HEK293 (cell line): ENCODE measurements around the gene NFIX.
A peak's percentile ranks its signal among the peaks of the same experiment; 100 is the strongest.

Experiments used
- CTCF ChIA-PET: fragments of 350-600 bp; formaldehyde crosslinking; extraction: SDS; loops from one replicate; lab custom pipeline; 2021; ENCODE audit warnings: antibody characterized with exemption; lab: Yijun Ruan, JAX
- POLR2A ChIA-PET: fragments of 300-600 bp; formaldehyde crosslinking; extraction: SDS; loops from one replicate; lab custom pipeline; 2020; ENCODE audit warnings: antibody characterized with exemption, inconsistent platforms; lab: Yijun Ruan, JAX
- H3K27ac ChIP-seq: fragments of 200-500 bp; sonication (Bioruptor generic); 2 replicates; pipeline ENCODE4 v1.5.1; 2014; ENCODE audit warnings: low read depth, low read length, control low read depth, inconsistent platforms; ENCODE audit errors: extremely low read depth
- H3K36me3 ChIP-seq, 2 experiments: fragments of 200-500 bp in 1 of 2; sonication (Bioruptor generic) in 1 of 2; 1 replicate in 1 of 2; 2 replicates in 1 of 2; pipeline ENCODE4 v1.5.1; 2014 to 2017; ENCODE audit warnings: inconsistent platforms in 2 of 2, low read length in 2 of 2; ENCODE audit not compliant: control insufficient read depth in 2 of 2, insufficient read depth in 1 of 2
- H3K4me1 ChIP-seq: fragments of 200-500 bp; sonication (Bioruptor generic); 2 replicates; pipeline ENCODE4 v1.5.1; 2014; ENCODE audit warnings: mild to moderate bottlenecking, low read length, inconsistent platforms; ENCODE audit not compliant: control insufficient read depth, insufficient read depth
- H3K4me3 ChIP-seq: 2 replicates; pipeline ENCODE4 v1.5.1; 2011; ENCODE audit warnings: low read depth, mild to moderate bottlenecking, control low read depth, low read length, moderate library complexity
- H3K9me3 ChIP-seq: fragments of 200-500 bp; sonication (Bioruptor generic); 2 replicates; pipeline ENCODE4 v1.5.1; 2014; ENCODE audit warnings: low read depth, low read length, inconsistent platforms; ENCODE audit not compliant: control insufficient read depth, insufficient read depth
- ATF2 ChIP-seq: fragments of 450-650 bp; formaldehyde crosslinking; IDR thresholded peaks from 2 replicates; pipeline ENCODE4 v1.5.1; 2016; ENCODE audit warnings: missing biosample characterization, missing genetic modification characterization, low read depth
- TRIM28 ChIP-seq: IDR thresholded peaks from 2 replicates; pipeline ENCODE4 v1.6.1; 2011; ENCODE audit warnings: low read length, control low read depth, borderline replicate concordance
- ZBTB1 ChIP-seq: fragments of 450-650 bp; formaldehyde crosslinking; IDR thresholded peaks from 2 replicates; pipeline ENCODE4 v1.5.1; 2016; ENCODE audit warnings: missing biosample characterization, missing genetic modification characterization
- ZBTB48 ChIP-seq: fragments of 450-650 bp; formaldehyde crosslinking; IDR thresholded peaks from 2 replicates; pipeline ENCODE4 v1.5.1; 2016; ENCODE audit warnings: missing biosample characterization, missing genetic modification characterization
- ZNF169 ChIP-seq: fragments of 450-650 bp; formaldehyde crosslinking; IDR thresholded peaks from 2 replicates; pipeline ENCODE4 v1.5.1; 2016; ENCODE audit warnings: missing biosample characterization, missing genetic modification characterization
- ZNF18 ChIP-seq: fragments of 450-650 bp; formaldehyde crosslinking; IDR thresholded peaks from 2 replicates; pipeline ENCODE4 v1.5.1; 2016; ENCODE audit warnings: missing biosample characterization, missing genetic modification characterization
- ZNF19 ChIP-seq: fragments of 450-650 bp; formaldehyde crosslinking; IDR thresholded peaks from 2 replicates; pipeline ENCODE4; 2016; ENCODE audit warnings: missing biosample characterization, missing genetic modification characterization, low read depth
- ZNF202 ChIP-seq: fragments of 450-650 bp; formaldehyde crosslinking; IDR thresholded peaks from 2 replicates; pipeline ENCODE4 v1.5.1; 2016; ENCODE audit warnings: missing biosample characterization, missing genetic modification characterization, borderline replicate concordance
- ZNF23 ChIP-seq: fragments of 450-650 bp; formaldehyde crosslinking; IDR thresholded peaks from 2 replicates; pipeline ENCODE4 v1.5.1; 2016; ENCODE audit warnings: missing biosample characterization, missing genetic modification characterization, borderline replicate concordance
- ZNF24 ChIP-seq: fragments of 450-650 bp; formaldehyde crosslinking; IDR thresholded peaks from 2 replicates; pipeline ENCODE4 v1.5.1; 2016; ENCODE audit warnings: missing biosample characterization, missing genetic modification characterization
- ZNF302 ChIP-seq: fragments of 450-650 bp; formaldehyde crosslinking; IDR thresholded peaks from 2 replicates; pipeline ENCODE4 v1.5.1; 2016; ENCODE audit warnings: missing biosample characterization, missing genetic modification characterization, low read depth
- ZNF404 ChIP-seq: fragments of 450-650 bp; formaldehyde crosslinking; IDR thresholded peaks from 2 replicates; pipeline ENCODE4 v1.5.1; 2017; ENCODE audit warnings: missing biosample characterization, missing genetic modification characterization
- ZNF48 ChIP-seq: fragments of 450-650 bp; formaldehyde crosslinking; IDR thresholded peaks from 2 replicates; pipeline ENCODE4 v1.5.1; 2016; ENCODE audit warnings: missing biosample characterization, missing genetic modification characterization
- ZNF596 ChIP-seq: fragments of 450-650 bp; IDR thresholded peaks from 2 replicates; pipeline ENCODE4 v1.5.0; 2018; ENCODE audit warnings: missing biosample characterization, mild to moderate bottlenecking, missing genetic modification characterization, moderate library complexity
- ZNF660 ChIP-seq: fragments of 450-650 bp; IDR thresholded peaks from 2 replicates; pipeline ENCODE4 v1.5.1; 2018; ENCODE audit warnings: missing biosample characterization, mild to moderate bottlenecking, missing genetic modification characterization
- ZNF76 ChIP-seq: fragments of 450-650 bp; formaldehyde crosslinking; IDR thresholded peaks from 2 replicates; pipeline ENCODE4; 2016; ENCODE audit warnings: low read depth, missing biosample characterization, missing genetic modification characterization, borderline replicate concordance
- ZSCAN30 ChIP-seq: fragments of 450-650 bp; IDR thresholded peaks from 2 replicates; pipeline ENCODE4 v1.5.1; 2018; ENCODE audit warnings: missing biosample characterization, mild to moderate bottlenecking, missing genetic modification characterization, moderate library complexity
- TF ChIP-seq, protein P1 (sequence below): fragments of 450-650 bp; formaldehyde crosslinking; IDR thresholded peaks from 2 replicates; pipeline ENCODE4 v1.5.1; 2016; ENCODE audit warnings: missing biosample characterization, missing genetic modification characterization, borderline replicate concordance
- TF ChIP-seq, protein P2 (sequence below): fragments of 450-650 bp; formaldehyde crosslinking; IDR thresholded peaks from 2 replicates; pipeline ENCODE4 v1.5.1; 2017; ENCODE audit warnings: missing biosample characterization, missing genetic modification characterization
- TF ChIP-seq, protein P3 (sequence below): fragments of 450-650 bp; formaldehyde crosslinking; IDR thresholded peaks from 2 replicates; pipeline ENCODE4 v1.5.1; 2017; ENCODE audit warnings: missing biosample characterization, missing genetic modification characterization

The NFIX gene

GRCh38 chr19:12996406-12997094 lies 1.3 kb downstream of the NFIX start (continued):
- no peak for TF ChIP-seq ZBTB1
- no peak for TF ChIP-seq ZNF23
- TF ChIP-seq ZNF24 (tag by site-specific recombination), result no peak
- no peak for TF ChIP-seq ZNF48 (tag by site-specific recombination)
- TF ChIP-seq ZNF169 (tag by site-specific recombination), result no peak
- no peak for TF ChIP-seq ZNF202 (tag by site-specific recombination)
- TF ChIP-seq ZNF596 (tag by site-specific recombination), result no peak
- TF ChIP-seq, protein P1, sequence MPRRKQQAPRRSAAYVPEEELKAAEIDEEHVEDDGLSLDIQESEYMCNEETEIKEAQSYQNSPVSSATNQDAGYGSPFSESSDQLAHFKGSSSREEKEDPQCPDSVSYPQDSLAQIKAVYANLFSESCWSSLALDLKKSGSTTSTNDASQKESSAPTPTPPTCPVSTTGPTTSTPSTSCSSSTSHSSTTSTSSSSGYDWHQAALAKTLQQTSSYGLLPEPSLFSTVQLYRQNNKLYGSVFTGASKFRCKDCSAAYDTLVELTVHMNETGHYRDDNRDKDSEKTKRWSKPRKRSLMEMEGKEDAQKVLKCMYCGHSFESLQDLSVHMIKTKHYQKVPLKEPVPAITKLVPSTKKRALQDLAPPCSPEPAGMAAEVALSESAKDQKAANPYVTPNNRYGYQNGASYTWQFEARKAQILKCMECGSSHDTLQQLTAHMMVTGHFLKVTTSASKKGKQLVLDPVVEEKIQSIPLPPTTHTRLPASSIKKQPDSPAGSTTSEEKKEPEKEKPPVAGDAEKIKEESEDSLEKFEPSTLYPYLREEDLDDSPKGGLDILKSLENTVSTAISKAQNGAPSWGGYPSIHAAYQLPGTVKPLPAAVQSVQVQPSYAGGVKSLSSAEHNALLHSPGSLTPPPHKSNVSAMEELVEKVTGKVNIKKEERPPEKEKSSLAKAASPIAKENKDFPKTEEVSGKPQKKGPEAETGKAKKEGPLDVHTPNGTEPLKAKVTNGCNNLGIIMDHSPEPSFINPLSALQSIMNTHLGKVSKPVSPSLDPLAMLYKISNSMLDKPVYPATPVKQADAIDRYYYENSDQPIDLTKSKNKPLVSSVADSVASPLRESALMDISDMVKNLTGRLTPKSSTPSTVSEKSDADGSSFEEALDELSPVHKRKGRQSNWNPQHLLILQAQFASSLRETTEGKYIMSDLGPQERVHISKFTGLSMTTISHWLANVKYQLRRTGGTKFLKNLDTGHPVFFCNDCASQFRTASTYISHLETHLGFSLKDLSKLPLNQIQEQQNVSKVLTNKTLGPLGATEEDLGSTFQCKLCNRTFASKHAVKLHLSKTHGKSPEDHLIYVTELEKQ, result no peak

GRCh38 chr19:12997179-12997966 lies 2.1 kb downstream of the NFIX start:
- ChIA-PET CTCF (interaction anchor here (2.5 kb wide), 1 partner anchor 64 kb away, joined by 11 read pairs; no protein-coding TSS in a partner anchor), POLR2A (no interaction called here)
- no peaks in the 10 kb centered on the region for H3K9me3 ChIP-seq
- H3K4me1 ChIP-seq, result no peaks in the 10 kb centered on the region
- H3K27ac ChIP-seq, result no peak overlapping the region
- peaks cover 0 to 6% of the 10 kb centered on the region in 2 experiments; a peak in 1 of 3 replicates for H3K36me3 ChIP-seq
- no peak overlapping the region for H3K4me3 ChIP-seq
- no peak for TF ChIP-seq ATF2 (tag by site-specific recombination)
- no peak for TF ChIP-seq TRIM28
- TF ChIP-seq, protein P2, sequence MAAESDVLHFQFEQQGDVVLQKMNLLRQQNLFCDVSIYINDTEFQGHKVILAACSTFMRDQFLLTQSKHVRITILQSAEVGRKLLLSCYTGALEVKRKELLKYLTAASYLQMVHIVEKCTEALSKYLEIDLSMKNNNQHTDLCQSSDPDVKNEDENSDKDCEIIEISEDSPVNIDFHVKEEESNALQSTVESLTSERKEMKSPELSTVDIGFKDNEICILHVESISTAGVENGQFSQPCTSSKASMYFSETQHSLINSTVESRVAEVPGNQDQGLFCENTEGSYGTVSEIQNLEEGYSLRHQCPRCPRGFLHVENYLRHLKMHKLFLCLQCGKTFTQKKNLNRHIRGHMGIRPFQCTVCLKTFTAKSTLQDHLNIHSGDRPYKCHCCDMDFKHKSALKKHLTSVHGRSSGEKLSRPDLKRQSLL (tag by site-specific recombination), result no peak
- TF ChIP-seq ZNF202 (tag by site-specific recombination), result no peak
- no peak for TF ChIP-seq ZSCAN30 (tag by site-specific recombination)
- TF ChIP-seq ZNF76 (tag by site-specific recombination), result no peak
- peak; percentile 62; the same call in 1 of the 2 replicates for TF ChIP-seq ZNF18 (tag by site-specific recombination)
- no peak for TF ChIP-seq ZNF660 (tag by site-specific recombination)
- TF ChIP-seq ZNF302 (tag by site-specific recombination), result no peak
- TF ChIP-seq, protein P3, sequence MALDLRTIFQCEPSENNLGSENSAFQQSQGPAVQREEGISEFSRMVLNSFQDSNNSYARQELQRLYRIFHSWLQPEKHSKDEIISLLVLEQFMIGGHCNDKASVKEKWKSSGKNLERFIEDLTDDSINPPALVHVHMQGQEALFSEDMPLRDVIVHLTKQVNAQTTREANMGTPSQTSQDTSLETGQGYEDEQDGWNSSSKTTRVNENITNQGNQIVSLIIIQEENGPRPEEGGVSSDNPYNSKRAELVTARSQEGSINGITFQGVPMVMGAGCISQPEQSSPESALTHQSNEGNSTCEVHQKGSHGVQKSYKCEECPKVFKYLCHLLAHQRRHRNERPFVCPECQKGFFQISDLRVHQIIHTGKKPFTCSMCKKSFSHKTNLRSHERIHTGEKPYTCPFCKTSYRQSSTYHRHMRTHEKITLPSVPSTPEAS, result no peak
- no peak for TF ChIP-seq ZBTB1
- no peak for TF ChIP-seq ZNF404 (tag by site-specific recombination)
- TF ChIP-seq ZNF19, result no peak
- 0 out of 2 replicates have a peak, but pooled peaks have one; percentile 16 for TF ChIP-seq ZBTB48
